A673 (cell line): Measurements from ENCODE around the gene BCKDHA. TPM values are rescaled to one million over a fixed set of nuclear protein-coding genes. Genes with fewer than 3 reads are reported as not detected.
A peak's percentile ranks its signal among the peaks of the same experiment; 100 is the strongest.

Source experiments
- BruUV-seq: library from RNA; stranded (reverse); fragments of 400-500 nt; replicated peaks from 2 replicates; lab custom pipeline; 2021; lab: Mats Ljungman, UMichigan
- CTCF ChIA-PET: fragments of 300-600 bp; sonication (Branson Sonifier 250); formaldehyde crosslinking; loops from one replicate; lab custom pipeline; 2022; ENCODE audit warnings: antibody characterized with exemption; lab: Charles Lee
- POLR2A ChIA-PET: fragments of 300-600 bp; sonication (Branson Sonifier 250); formaldehyde crosslinking; loops from one replicate; lab custom pipeline; 2022; ENCODE audit warnings: antibody characterized with exemption; ENCODE audit not compliant: low non-redundant PET; lab: Charles Lee
- DNase-seq: peaks from one replicate; pipeline ENCODE4 v3.0.0-alpha.2; 2015; ENCODE audit warnings: low spot score
- H3K27ac ChIP-seq: fragments of 200-600 bp; sonication (generic); 2 replicates; pipeline ENCODE4 v1.5.1; 2016; ENCODE audit warnings: mixed run types, low read depth, mild to moderate bottlenecking, mixed read lengths, antibody characterized with exemption, low read length; ENCODE audit not compliant: poor library complexity, severe bottlenecking
- H3K27me3 ChIP-seq: fragments of 200-600 bp; sonication (generic); replicated peaks from 2 replicates; pipeline ENCODE4 v1.6.1; 2017; ENCODE audit warnings: mixed run types, low read depth, mild to moderate bottlenecking, mixed read lengths, antibody characterized with exemption, low read length; ENCODE audit not compliant: insufficient read depth, poor library complexity
- H3K36me3 ChIP-seq: fragments of 200-600 bp; sonication (generic); 2 replicates; pipeline ENCODE4 v1.6.1; 2016; ENCODE audit warnings: mixed run types, mild to moderate bottlenecking, mixed read lengths, antibody characterized with exemption, low read length; ENCODE audit not compliant: insufficient read depth, poor library complexity, severe bottlenecking
- H3K4me1 ChIP-seq: fragments of 200-600 bp; sonication (generic); 2 replicates; pipeline ENCODE4 v1.6.1; 2017; ENCODE audit warnings: mixed run types, mild to moderate bottlenecking, mixed read lengths, antibody characterized with exemption, low read length; ENCODE audit not compliant: insufficient read depth, poor library complexity, severe bottlenecking
- H3K4me3 ChIP-seq: fragments of 200-600 bp; sonication (generic); 2 replicates; pipeline ENCODE4 v1.5.1; 2016; ENCODE audit warnings: low read depth, mixed run types, mild to moderate bottlenecking, mixed read lengths, low read length; ENCODE audit not compliant: poor library complexity, severe bottlenecking
- H3K9me3 ChIP-seq: fragments of 200-600 bp; sonication (generic); 2 replicates; pipeline ENCODE4 v1.6.1; 2016; ENCODE audit warnings: mixed run types, low read depth, mild to moderate bottlenecking, mixed read lengths, antibody characterized with exemption, low read length; ENCODE audit not compliant: poor library complexity, severe bottlenecking
- CTCF ChIP-seq: fragments of 300-800, 200-600 bp; sonication (generic); conservative IDR thresholded peaks from 2 replicates; pipeline ENCODE4 v1.5.1; 2017; ENCODE audit warnings: low read depth, mild to moderate bottlenecking, antibody characterized with exemption, low read length, moderate library complexity, mixed read lengths
- EZH2 ChIP-seq: fragments of 200-600 bp; sonication (generic); IDR thresholded peaks from 2 replicates; pipeline ENCODE4 v1.6.1; 2017; ENCODE audit warnings: borderline replicate concordance, low read depth, mild to moderate bottlenecking, mixed read lengths, antibody characterized with exemption, low read length; ENCODE audit not compliant: poor library complexity, severe bottlenecking
- intact Hi-C: fragments of 100-400 bp; cut with micrococcal nuclease; formaldehyde crosslinking; loops from one replicate; pipeline ENCODE4 v1.10.0; 2022; ENCODE audit not compliant: unreplicated experiment
- total RNA-seq: library from RNA; stranded (reverse); gene quantifications from 2 replicates; pipeline ENCODE4 v1.2.3, GENCODE V29; 2021

The BCKDHA gene
- total RNA-seq, 1 experiment from 2014 or later: 14.7 TPM

GRCh38 chr19:41353466-41354342, 43.9 kb upstream of the BCKDHA start, which contains the start of gene TGFB1:
Gene TGFB1 (minus strand): TSS chr19:41353922. CDS start chr19:41353044, 878 bp downstream.
- ChIA-PET POLR2A (interaction anchor here (0.6 kb wide), 1 partner anchor 10 kb away, joined by 3 read pairs; the partner anchor contains the start of gene B9D2), CTCF (interaction anchor here (1.0 to 1.1 kb wide), 2 partner anchors 149 to 210 kb away, joined by 3 read pairs; no protein-coding TSS in a partner anchor)
- TF ChIP-seq CTCF: peak; percentile 95
- TF ChIP-seq EZH2: no peak
- intact Hi-C loops: no loop called here
- no peaks in the 10 kb centered on the region for H3K9me3 ChIP-seq
- DNase-seq: peak; percentile 89
- TSS peak; percentile 90 for BruUV-seq
- peak within 1 kb of the TSS; percentile 80 for H3K27ac ChIP-seq
- H3K36me3 ChIP-seq: no peaks in the 10 kb centered on the region
- H3K27me3 ChIP-seq: no peaks in the 10 kb centered on the region
- peak within 1 kb of the TSS; percentile 98 for H3K4me3 ChIP-seq
- peaks cover 11% of the 10 kb centered on the region for H3K4me1 ChIP-seq

- intact Hi-C loops: no loop called here
- BruUV-seq: no TSS peak
Measured at GRCh38 chr19:41354343-41354953, 43.2 kb upstream of the BCKDHA start.

More at GRCh38 chr19:41354343-41354953, 43.2 kb upstream of the BCKDHA start:
- H3K27ac ChIP-seq: peak overlapping the region; percentile 80
- 0 out of 2 replicates have a peak, but pooled peaks have one; percentile 22 for TF ChIP-seq CTCF
- no peak for TF ChIP-seq EZH2
- H3K4me1 ChIP-seq: peaks cover 11% of the 10 kb centered on the region
- ChIA-PET POLR2A (no interaction called here), CTCF (interaction anchor here (0.5 to 0.6 kb wide), 2 partner anchors 11 to 601 kb away, joined by 3 read pairs; no protein-coding TSS in a partner anchor)
- H3K36me3 ChIP-seq: no peaks in the 10 kb centered on the region
- peak overlapping the region; percentile 98 for H3K4me3 ChIP-seq
- H3K27me3 ChIP-seq: no peaks in the 10 kb centered on the region
- H3K9me3 ChIP-seq: no peaks in the 10 kb centered on the region
- no peak for DNase-seq
